ENCODE data around the gene COL18A1. TPM values are rescaled to one million over a fixed set of nuclear protein-coding genes. Genes with fewer than 3 reads are reported as not detected.
"Not testable (repeated sequence)": the region's sequence is repeated elsewhere in the genome, so short reads cannot be mapped to it uniquely, and the experiment has no call there.

COL18A1 gene
- total RNA-seq, 1 donor from 2014 or later: 6.4 TPM

GRCh38 chr21:45427331-45428271, 22.6 kb downstream of the COL18A1 start:
- intact Hi-C loops (cut with micrococcal nuclease): no loop called here

- intact Hi-C loops (cut with micrococcal nuclease): no loop called here
Measured at GRCh38 chr21:45428534-45428933, 23.6 kb downstream of the COL18A1 start.

DNA sequence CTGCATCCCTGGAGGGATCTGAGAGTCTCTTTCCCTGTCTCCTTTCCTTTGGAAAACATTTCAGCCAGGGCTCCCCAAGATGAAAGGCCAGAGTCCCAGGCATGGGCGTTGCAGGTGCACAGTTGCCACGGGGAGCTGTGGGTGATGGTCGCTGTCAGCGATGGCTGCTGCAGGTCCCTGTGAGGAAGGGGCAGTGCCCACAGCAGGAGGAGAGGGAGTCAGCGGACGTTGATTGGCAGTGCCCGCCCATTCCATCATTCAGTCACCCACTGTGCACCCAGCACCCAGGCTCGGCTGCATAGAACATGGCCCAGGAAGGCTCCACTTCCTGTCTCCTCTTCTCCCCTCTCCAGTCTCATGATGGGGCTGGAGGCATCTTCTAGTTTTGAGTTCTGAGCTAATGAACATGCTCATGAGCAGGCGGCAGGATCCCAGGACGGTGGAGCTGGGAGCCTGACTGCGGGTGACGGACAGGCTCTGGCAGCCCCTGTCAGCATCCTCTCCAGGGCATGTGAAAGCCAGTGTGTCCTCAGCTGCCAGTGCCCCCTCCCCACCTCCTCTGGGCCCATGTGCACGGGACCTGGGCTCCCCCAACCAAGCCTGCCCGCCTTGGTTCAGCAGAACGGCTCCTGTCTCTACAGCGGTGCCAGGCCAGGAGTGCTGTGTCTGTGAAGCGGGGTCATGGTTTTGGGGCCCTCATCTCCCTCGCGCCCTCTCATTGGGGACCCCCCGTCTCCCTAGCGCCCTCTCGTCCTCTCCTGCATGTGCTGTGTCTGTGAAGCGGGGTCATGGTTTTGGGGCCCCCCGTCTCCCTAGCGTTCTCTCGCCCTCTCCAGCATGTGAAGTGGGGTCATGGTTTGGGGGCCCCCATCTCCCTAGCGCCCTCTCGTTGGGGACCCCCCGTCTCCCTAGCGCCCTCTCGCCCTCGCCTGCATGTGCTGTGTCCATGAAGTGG, 24.5 kb downstream of the COL18A1 start:
- intact Hi-C loops (cut with micrococcal nuclease): no loop called here

- intact Hi-C loops (cut with micrococcal nuclease): no loop called here
Measured at GRCh38 chr21:45430521-45431501, 25.8 kb downstream of the COL18A1 start.

- intact Hi-C loops (cut with micrococcal nuclease): no loop called here
Measured at GRCh38 chr21:45431781-45432572, 27.0 kb downstream of the COL18A1 start.

DNA sequence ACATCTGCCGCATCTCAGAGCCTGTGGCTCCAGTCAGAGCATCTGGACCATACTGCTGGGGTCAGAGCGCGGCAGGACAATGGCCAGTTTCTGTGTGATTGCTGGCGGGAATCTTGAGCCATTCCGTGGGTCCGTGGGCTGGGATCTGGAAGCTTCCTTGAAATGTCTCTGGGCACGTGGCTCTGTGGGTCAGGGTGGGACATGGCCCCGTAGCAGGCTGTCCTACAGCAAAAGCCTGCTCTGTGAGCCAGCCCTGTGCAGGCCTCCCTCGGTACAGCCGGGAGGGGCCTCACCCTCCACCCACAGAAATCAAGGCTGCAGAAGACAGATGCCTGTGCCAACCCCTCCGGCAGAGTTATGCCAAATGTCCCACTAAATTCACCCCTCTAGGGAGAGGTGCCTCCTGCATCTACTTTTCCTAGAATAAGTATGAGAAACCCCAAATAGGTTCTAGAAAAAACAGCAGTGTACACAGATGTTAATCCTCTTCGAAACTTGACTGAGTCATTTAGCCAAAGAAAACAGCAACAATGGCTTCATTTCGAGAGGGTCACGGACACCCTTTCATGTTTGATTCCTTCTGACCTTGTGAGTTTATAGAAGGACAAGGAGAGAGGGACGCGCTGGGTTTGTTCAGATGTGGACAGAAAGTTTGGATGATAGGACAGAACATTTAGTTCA, 27.8 kb downstream of the COL18A1 start:
- intact Hi-C loops (cut with micrococcal nuclease): no loop called here

GRCh38 chr21:45433301-45433700, 28.3 kb downstream of the COL18A1 start:
- intact Hi-C loops (cut with micrococcal nuclease): no loop called here

- intact Hi-C loops (cut with micrococcal nuclease): no loop called here
Measured at GRCh38 chr21:45433911-45434644, 29.1 kb downstream of the COL18A1 start.

DNA sequence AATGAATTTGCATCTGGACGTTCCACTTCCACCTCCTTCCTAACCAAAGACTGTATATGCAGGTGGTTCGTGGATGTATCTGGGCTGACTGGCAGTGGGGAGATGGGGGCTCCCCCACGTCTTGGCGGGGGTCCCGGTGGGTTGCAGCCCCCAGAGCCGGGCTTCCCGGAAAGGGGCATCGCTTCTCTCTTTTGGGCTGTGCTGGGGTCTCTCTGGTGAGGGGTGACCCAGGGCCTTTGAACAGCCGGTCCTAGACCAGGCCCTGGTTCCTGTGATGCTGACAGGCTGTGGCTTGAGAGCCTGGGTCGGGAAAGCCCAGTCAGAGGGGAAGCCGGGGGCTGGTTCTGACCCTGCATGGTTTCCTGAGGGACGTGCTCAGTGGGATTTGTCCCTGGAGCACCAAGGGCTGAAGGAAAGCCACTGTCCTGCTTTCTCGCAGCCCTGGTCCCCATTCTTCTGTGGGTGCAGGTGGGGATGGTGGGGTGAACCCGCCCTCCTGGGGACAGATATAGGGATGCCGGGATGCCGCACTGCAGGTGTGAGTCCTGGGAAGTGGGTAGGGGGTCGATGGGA, 29.8 kb downstream of the COL18A1 start:
- intact Hi-C loops (cut with micrococcal nuclease): no loop called here

GRCh38 chr21:45435405-45435981, 30.5 kb downstream of the COL18A1 start:
- intact Hi-C loops (cut with micrococcal nuclease): no loop called here

DNA sequence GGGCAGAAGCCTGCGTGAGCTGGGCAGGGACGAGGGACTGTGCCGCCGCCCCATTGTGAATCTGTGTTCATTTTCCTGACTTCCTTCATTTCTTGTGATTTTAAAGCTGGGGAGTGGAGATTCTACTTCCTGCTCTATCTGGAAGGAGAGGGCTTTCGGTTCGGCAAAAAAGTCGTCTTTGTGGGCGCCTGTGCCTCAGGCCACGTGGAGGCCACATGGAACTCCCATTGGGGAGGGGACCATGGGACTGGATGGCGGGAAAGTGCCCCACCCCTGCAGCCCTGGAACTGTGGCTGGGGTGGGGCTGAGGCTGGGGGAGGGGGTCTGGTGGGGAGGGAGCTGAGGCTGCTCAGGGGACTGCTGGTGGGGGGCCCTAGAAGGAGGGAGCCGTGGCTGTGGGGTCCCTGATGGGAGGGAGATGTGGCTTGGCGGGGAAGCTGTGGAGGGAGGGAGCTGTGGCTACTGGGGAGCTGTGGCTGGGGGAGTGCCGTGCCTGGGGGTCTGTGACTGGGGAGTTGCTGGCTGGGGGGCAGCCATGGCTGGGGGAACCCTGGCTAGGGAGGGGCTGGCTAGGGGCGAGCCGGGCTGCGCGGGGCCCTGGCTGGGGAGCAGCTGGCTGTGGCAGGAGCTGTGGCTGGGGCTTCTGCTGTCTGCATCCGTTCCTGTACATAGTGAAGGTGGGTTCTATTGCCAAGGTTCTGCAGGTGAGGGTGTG, 31.5 kb downstream of the COL18A1 start:
- intact Hi-C loops (cut with micrococcal nuclease): no loop called here

- intact Hi-C loops (cut with micrococcal nuclease): not testable (repeated sequence)
Measured at GRCh38 chr21:45437844-45438243, 32.9 kb downstream of the COL18A1 start.

DNA sequence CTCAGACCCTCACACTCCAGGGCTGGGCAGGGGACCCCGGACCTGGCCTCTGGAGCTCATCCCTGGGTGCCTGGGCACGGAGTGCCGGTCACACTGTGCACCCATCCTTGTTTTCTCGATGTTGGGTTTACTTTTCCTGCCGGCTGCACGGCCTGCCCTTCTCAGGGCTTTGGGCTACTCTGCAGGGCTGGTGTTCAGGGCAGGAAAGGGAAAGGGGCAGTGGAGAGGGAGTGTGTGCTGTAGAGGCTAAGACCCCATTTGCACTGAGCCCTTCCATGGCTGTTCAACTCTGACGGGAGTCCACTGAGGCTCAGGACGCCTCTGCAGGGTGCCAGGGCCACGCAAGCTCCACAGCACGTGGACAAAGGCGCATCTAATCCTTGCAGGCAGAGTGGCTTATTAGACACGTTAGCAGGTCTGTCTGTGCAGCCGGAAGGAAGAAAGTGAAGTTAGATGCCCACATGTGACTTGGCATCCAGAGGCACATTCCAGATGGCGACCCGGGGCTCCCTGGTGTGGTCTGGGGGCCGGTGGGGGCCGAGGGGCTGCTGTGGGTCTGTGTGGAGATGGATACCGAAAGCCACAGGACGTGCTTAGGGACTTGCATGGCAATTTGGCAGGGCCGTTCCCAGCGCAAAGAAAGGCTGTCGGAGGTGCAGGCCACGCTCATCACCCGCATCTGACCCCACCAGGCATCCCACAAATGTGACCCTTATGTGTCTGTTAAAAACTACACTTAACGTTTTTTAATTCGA, 33.6 kb downstream of the COL18A1 start:
- intact Hi-C loops (cut with micrococcal nuclease): loop anchor here (1.0 kb wide), 2 partner anchors 40 to 146 kb away; no protein-coding TSS in a partner anchor

- intact Hi-C loops (cut with micrococcal nuclease): loop anchor here (1.0 kb wide), 2 partner anchors 39 to 147 kb away; no protein-coding TSS in a partner anchor
Measured at GRCh38 chr21:45439161-45439872, 34.4 kb downstream of the COL18A1 start.

DNA sequence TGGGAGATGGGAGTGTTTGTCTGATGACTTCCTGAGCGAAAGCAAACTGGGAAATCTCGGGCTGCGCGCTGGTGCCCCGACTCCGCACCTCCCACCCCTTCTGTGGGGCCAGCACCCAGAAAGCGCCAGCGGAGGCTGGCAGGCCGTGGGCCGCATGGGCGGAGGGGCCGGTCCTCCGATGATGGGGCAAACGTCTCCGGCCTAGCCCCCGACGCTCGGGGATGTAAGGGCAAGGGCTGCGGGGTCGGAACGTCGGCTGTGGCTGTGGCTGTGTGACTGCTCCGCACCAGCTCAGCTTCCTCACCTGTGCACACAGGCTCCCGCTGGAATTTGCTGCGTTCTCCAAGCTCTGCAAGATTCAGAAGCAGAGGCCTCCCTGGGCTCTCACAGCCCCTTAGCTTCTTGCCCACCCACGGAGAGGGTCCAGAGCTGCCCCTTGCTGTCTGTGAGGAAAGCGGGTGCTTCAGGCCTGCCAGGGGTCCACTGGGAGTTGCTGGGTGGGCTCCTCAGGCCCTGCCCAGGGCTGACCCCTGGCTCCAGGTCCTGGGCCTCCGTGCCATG, 35.0 kb downstream of the COL18A1 start:
- intact Hi-C loops (cut with micrococcal nuclease): loop anchor here (1.0 kb wide), 2 partner anchors 38 to 148 kb away; no protein-coding TSS in a partner anchor

Data from T-helper 2 cell treated with Interferon-gamma antibody and Interleukin-4, amounts not matched to agents 100 ng/mL and 5 ng/mL, for 36 hours (primary cell).